Stimulated activated naive CD8-positive, alpha-beta T cell treated with anti-CD3 and anti-CD28 coated beads, Interleukin-15, amount 100 ng/mL, for 72 hours (primary cell): ENCODE results near the gene TANC1.

Source experiments
- ATAC-seq: fragments of 150-1000 bp; cut with Tn5 transposase; 2 replicates; pipeline ENCODE4 v1.10.0; 2021; ENCODE audit warnings: mild to moderate bottlenecking, moderate library complexity
- DNase-seq, 2 donors: peaks; one replicate each; pipeline ENCODE4 v3.0.0; 2021 to 2022
- H3K27ac Mint-ChIP-seq, 2 donors: one replicate each; pipeline ENCODE4 v1.8.0; 2022; ENCODE audit warnings: mild to moderate bottlenecking in 2 of 2, mixed read lengths in 2 of 2, moderate library complexity in 2 of 2
- H3K27me3 Mint-ChIP-seq: one replicate; pipeline ENCODE4 v1.8.0; 2022; ENCODE audit warnings: mixed read lengths
- H3K4me1 Mint-ChIP-seq: one replicate; pipeline ENCODE4 v1.8.0; 2022; ENCODE audit warnings: mild to moderate bottlenecking, mixed read lengths
- H3K4me3 Mint-ChIP-seq, 2 donors: one replicate each; pipeline ENCODE4 v1.8.0; 2022; ENCODE audit warnings: mild to moderate bottlenecking in 2 of 2, mixed read lengths in 2 of 2, moderate library complexity in 1 of 2
- H3K9me3 Mint-ChIP-seq, 2 donors: one replicate each; pipeline ENCODE4 v1.8.0; 2022; ENCODE audit warnings: mixed read lengths in 2 of 2

TANC1 gene

GRCh38 chr2:159262904-159263303 lies 294.5 kb downstream of the TANC1 start:
- Mint-ChIP-seq H3K4me1 (no peaks in the 10 kb centered on the region), H3K27ac (no peak overlapping the region), H3K27me3 (no peaks in the 10 kb centered on the region), H3K9me3 (no peaks in the 10 kb centered on the region), H3K4me3 (no peak overlapping the region)
- DNase-seq (no peak), ATAC-seq (no peak)

DNA sequence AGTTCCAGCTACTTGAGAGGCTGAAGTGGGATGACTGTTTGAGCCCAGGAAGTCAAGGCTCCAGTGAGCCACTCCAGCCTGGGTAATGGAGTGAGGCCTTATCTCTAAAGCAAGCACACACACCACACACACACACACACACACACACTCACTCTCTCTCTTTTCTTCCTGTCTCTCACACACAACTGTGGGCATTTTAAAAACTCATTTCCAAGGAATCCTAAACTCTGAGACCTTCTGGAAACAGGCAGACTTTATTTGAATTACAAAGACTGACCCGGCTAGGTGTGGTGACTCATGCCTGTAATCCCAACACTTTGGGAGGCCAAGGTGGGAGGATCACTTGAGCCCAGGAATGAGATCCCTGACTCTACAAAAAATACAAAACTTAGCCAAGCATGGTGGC lies 296.7 kb downstream of the TANC1 start:
- no peak for ATAC-seq
- Mint-ChIP-seq H3K4me3 (no peak overlapping the region), H3K4me1 (peaks cover 8% of the 10 kb centered on the region), H3K27ac (no peak overlapping the region), H3K27me3 (no peaks in the 10 kb centered on the region), H3K9me3 (no peaks in the 10 kb centered on the region)
- DNase-seq, result no peak

DNA sequence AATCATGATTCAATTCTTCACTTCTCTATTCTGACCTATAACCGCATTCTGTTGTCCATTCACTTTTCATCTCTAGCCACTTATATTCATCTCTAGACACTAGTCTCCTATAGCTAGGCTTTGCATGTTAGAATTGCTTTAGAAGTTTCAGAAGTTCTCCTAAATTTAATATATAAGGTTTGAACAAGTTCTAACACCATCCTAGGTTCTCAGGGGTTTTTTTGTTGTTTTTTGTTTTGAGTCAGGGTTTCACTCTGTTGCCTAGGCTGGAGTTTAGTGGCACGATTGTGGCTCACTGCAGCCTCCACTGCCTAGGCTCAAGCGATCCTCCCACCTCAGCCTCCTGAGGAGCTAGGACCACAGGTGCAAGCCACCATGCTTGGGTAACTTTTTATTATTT lies 298.1 kb downstream of the TANC1 start:
- Mint-ChIP-seq H3K27ac (no peak overlapping the region), H3K9me3 (no peaks in the 10 kb centered on the region)
- peak; percentile 52 for ATAC-seq

GRCh38 chr2:159267921-159268320 lies 299.5 kb downstream of the TANC1 start:
- H3K4me3 Mint-ChIP-seq, result no peak overlapping the region
- peaks cover 8% of the 10 kb centered on the region for H3K4me1 Mint-ChIP-seq
- no peak for DNase-seq
- no peaks in the 10 kb centered on the region for H3K27me3 Mint-ChIP-seq
- no peaks in the 10 kb centered on the region for H3K9me3 Mint-ChIP-seq
- no peak overlapping the region for H3K27ac Mint-ChIP-seq
- no peak for ATAC-seq

More for the DNA sequence above, 298.1 kb downstream of the TANC1 start:
- Mint-ChIP-seq H3K4me1 (peaks cover 8% of the 10 kb centered on the region), H3K27me3 (no peaks in the 10 kb centered on the region), H3K4me3 (no peak overlapping the region)
- DNase-seq, result no peak

DNA sequence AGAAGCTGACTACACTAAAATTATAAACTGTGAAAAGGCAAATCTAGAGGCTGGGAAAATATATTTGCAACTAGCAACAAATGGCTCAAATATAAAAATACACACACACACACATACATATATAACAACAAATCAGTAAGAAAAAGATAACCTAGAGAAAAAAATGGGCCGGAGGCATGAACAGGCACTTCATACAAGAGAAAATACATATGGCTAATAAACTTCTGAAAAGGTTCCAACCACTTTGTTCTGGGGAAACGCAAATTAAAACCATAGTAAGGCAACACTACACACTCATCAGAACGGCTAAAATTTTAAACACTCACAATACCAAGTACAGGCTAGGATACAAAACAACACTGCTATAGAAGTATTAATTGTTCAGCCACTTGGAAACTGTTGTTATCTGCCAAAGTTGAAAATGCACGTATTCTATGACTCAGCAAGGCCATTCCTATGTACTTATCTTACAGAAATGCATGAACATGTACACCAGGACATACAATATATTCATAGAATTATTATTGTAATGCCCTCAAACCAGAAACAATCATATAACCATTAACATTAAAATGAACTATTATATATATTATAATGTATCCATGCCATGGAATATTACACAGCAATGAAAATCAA lies 302.4 kb downstream of the TANC1 start:
- no peak for DNase-seq
- Mint-ChIP-seq H3K27me3 (no peaks in the 10 kb centered on the region), H3K9me3 (no peaks in the 10 kb centered on the region), H3K4me1 (peaks cover 15% of the 10 kb centered on the region), H3K4me3 (no peak overlapping the region), H3K27ac (no peak overlapping the region)
- no peak for ATAC-seq

GRCh38 chr2:159272156-159272555 lies 303.7 kb downstream of the TANC1 start:
- ATAC-seq (no peak), DNase-seq (no peak)
- Mint-ChIP-seq H3K4me3 (no peak overlapping the region), H3K27ac (no peak overlapping the region), H3K4me1 (peaks cover 15% of the 10 kb centered on the region), H3K27me3 (no peaks in the 10 kb centered on the region), H3K9me3 (no peaks in the 10 kb centered on the region)

DNA sequence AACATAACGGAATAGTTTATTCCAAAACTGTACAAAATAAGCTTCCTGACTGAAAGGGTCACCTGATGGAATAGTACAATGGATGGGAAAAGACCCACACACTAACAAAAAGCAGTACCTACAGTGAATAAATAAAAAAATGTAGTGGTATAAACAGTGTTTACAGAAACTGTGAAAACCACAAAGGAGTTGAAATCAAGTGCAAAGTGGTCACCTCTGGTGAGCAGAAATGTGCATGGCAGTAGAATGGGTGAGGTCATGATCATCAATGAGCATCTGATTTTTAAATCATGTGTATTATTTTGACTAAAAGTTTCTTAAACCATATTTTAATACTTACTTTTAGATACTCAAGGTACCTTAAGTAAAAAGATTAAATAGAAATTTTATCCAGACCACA lies 306.7 kb downstream of the TANC1 start:
- Mint-ChIP-seq H3K4me3 (no peak overlapping the region), H3K27ac (no peak overlapping the region), H3K4me1 (peaks cover 7% of the 10 kb centered on the region), H3K27me3 (no peaks in the 10 kb centered on the region), H3K9me3 (no peaks in the 10 kb centered on the region)
- ATAC-seq (no peak), DNase-seq (no peak)

DNA sequence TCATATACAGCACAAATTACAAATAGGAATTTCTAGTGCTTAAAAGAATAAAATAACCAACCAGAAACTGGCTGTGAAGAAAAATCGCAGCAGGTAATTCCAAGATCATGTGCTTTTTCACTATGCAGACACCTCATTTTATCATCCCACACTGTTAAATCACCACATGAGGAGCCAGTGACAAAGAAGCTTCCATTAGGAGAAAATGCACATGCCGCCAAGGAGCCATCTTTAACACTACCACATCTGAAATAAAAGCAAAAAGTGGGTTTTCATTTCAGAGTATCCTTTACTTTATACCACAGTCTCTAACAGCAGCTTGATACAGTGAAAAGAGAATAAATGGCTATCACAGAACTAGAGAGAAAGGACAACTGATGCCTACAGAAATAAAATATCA lies 311.3 kb downstream of the TANC1 start:
- H3K27ac Mint-ChIP-seq, result no peak overlapping the region
- no peak for ATAC-seq
- no peaks in the 10 kb centered on the region for H3K27me3 Mint-ChIP-seq
- no peak overlapping the region for H3K4me3 Mint-ChIP-seq
- no peak for DNase-seq
- no peaks in the 10 kb centered on the region for H3K9me3 Mint-ChIP-seq
- H3K4me1 Mint-ChIP-seq, result peaks cover 8% of the 10 kb centered on the region

DNA sequence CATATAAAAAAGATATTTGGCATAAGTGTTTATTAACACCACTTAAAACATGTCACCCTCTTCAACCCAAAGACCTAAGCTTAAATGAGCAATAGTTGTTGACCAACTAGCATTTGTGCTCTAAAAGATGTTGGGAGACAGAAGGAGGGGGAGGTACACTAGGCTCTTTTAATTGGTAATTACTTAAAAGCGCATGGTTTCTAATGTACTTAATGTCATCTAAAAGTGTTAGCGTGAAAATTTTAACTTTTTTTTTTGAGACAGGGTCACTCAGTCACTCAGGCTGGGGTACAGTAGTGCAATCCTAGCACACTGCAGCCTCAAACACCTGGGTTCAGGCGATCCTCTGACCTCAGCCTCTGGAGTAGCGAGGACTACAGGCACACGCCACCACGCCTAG lies 312.6 kb downstream of the TANC1 start:
- DNase-seq (no peak), ATAC-seq (no peak)
- Mint-ChIP-seq H3K27me3 (no peaks in the 10 kb centered on the region), H3K4me1 (peaks cover 15% of the 10 kb centered on the region), H3K27ac (no peak overlapping the region), H3K9me3 (no peaks in the 10 kb centered on the region), H3K4me3 (no peak overlapping the region)
